HG03025 (cell line): ENCODE data around the gene SPINK9.
"Not testable (repeated sequence)": the region's sequence is repeated elsewhere in the genome, so short reads cannot be mapped to it uniquely, and the experiment has no call there.

Experiments used
- ATAC-seq: cut with Tn5 transposase; IDR thresholded peaks from one replicate; pipeline ENCODE4 v1.9.1; 2021; ENCODE audit warnings: mild to moderate bottlenecking, moderate library complexity; ENCODE audit not compliant: unreplicated experiment, low FRiP score

Gene SPINK9

GRCh38 chr5:148335259-148335658 is at the start of gene SPINK9:
Gene SPINK9 (plus strand): TSS chr5:148335559. CDS start chr5:148335614, 55 bp downstream.
- ATAC-seq, result no peak

GRCh38 chr5:148290271-148291195 is 44.8 kb upstream of the SPINK9 start:
- no peak for ATAC-seq

- no peak for ATAC-seq
Observed at GRCh38 chr5:148297731-148298130, 37.6 kb upstream of the SPINK9 start.

GRCh38 chr5:148306446-148306845 is 28.9 kb upstream of the SPINK9 start:
- ATAC-seq, result no peak

- ATAC-seq, result no peak
Observed at GRCh38 chr5:148309019-148309418, 26.3 kb upstream of the SPINK9 start.

GRCh38 chr5:148309746-148310145 is 25.6 kb upstream of the SPINK9 start:
- ATAC-seq, result no peak

GRCh38 chr5:148311484-148311883 is 23.9 kb upstream of the SPINK9 start:
- ATAC-seq, result no peak

- ATAC-seq, result no peak
Observed at GRCh38 chr5:148312153-148312552, 23.2 kb upstream of the SPINK9 start, which contains the start of gene SPINK7. Gene SPINK7 (plus strand): TSS chr5:148312423. CDS start chr5:148312484, 61 bp downstream.

GRCh38 chr5:148314187-148314586 is 21.2 kb upstream of the SPINK9 start:
- no peak for ATAC-seq

GRCh38 chr5:148314731-148315130 is 20.6 kb upstream of the SPINK9 start:
- no peak for ATAC-seq

GRCh38 chr5:148320011-148320963 is 15.1 kb upstream of the SPINK9 start:
- ATAC-seq, result not testable (repeated sequence)

GRCh38 chr5:148333262-148333849 is 2.0 kb upstream of the SPINK9 start:
- ATAC-seq, result no peak

GRCh38 chr5:148336704-148337435 is 1.5 kb downstream of the SPINK9 start:
- no peak for ATAC-seq

GRCh38 chr5:148342371-148343045 is 7.1 kb downstream of the SPINK9 start:
- no peak for ATAC-seq

GRCh38 chr5:148343046-148343407 is 7.7 kb downstream of the SPINK9 start:
- ATAC-seq, result no peak

GRCh38 chr5:148343603-148344487 is 8.5 kb downstream of the SPINK9 start:
- no peak for ATAC-seq

GRCh38 chr5:148347706-148348105 is 12.3 kb downstream of the SPINK9 start:
- ATAC-seq, result no peak

GRCh38 chr5:148352696-148353095 is 17.3 kb downstream of the SPINK9 start:
- no peak for ATAC-seq
